PFSK-1 (cell line): ENCODE data around the gene DGCR8.

ENCODE experiments used
- FOXP2 ChIP-seq: optimal IDR thresholded peaks from 2 replicates; pipeline ENCODE3; 2011; ENCODE audit warnings: borderline replicate concordance, control low read depth, inconsistent platforms; ENCODE audit not compliant: insufficient read depth; ENCODE audit errors: extremely low read length, extremely low read depth
- POLR2AphosphoS5 ChIP-seq: IDR thresholded peaks from 2 replicates; pipeline ENCODE4 v1.6.1; 2012; ENCODE audit warnings: low read depth, mild to moderate bottlenecking, control low read depth, low read length, moderate library complexity
- REST ChIP-seq, 2 experiments: IDR thresholded peaks; 2 replicates each; pipeline versions ENCODE4 v1.6.1 to v1.8.0; 2011 to 2012; ENCODE audit warnings: low read depth in 2 of 2, low read length in 2 of 2, control low read depth in 1 of 2, inconsistent platforms in 1 of 2, mild to moderate bottlenecking in 1 of 2, moderate library complexity in 1 of 2; ENCODE audit not compliant: insufficient read depth in 1 of 2
- SIN3A ChIP-seq: IDR thresholded peaks from 2 replicates; pipeline ENCODE4 v1.6.1; 2012; ENCODE audit warnings: mild to moderate bottlenecking, low read length, moderate library complexity, borderline replicate concordance; ENCODE audit not compliant: insufficient read depth
- TAF1 ChIP-seq: IDR thresholded peaks from 2 replicates; pipeline ENCODE4 v1.6.1; 2012; ENCODE audit warnings: low read length, control low read depth, borderline replicate concordance; ENCODE audit not compliant: insufficient read depth

The DGCR8 gene

GRCh38 chr22:20156042-20156389 lies 76.0 kb downstream of the DGCR8 start:
- no peak for TF ChIP-seq FOXP2
- TF ChIP-seq SIN3A = no peak
- no peak for TF ChIP-seq REST (IDR thresholded peaks at IDR 0.05; ENCODE audit: insufficient read depth in 1 of 2, low read depth in 2 of 2, low read length in 2 of 2)
- TF ChIP-seq TAF1 = no peak
- no peak for TF ChIP-seq POLR2AphosphoS5

GRCh38 chr22:20156611-20157429 lies 76.8 kb downstream of the DGCR8 start:
- TF ChIP-seq POLR2AphosphoS5 = no peak
- TF ChIP-seq SIN3A = no peak
- no peak for TF ChIP-seq TAF1
- no peak for TF ChIP-seq REST (IDR thresholded peaks at IDR 0.05; ENCODE audit: insufficient read depth in 1 of 2, low read depth in 2 of 2, low read length in 2 of 2)
- no peak for TF ChIP-seq FOXP2

- TF ChIP-seq REST (IDR thresholded peaks at IDR 0.05; ENCODE audit: insufficient read depth in 1 of 2, low read depth in 2 of 2, low read length in 2 of 2) (no peak), POLR2AphosphoS5 (no peak), FOXP2 (no peak), SIN3A (no peak)
These were observed 77.6 kb downstream of the DGCR8 start for GRCh38 chr22:20157430-20158183.

- TF ChIP-seq POLR2AphosphoS5 (no peak), REST (IDR thresholded peaks at IDR 0.05; ENCODE audit: insufficient read depth in 1 of 2, low read depth in 2 of 2, low read length in 2 of 2) (no peak), FOXP2 (no peak), SIN3A (no peak), TAF1 (no peak)
These were observed 78.5 kb downstream of the DGCR8 start for GRCh38 chr22:20158391-20159036.
